IMR-90 (cell line): ENCODE results near the gene SAG.
"Not testable (repeated sequence)": the region's sequence is repeated elsewhere in the genome, so short reads cannot be mapped to it uniquely, and the experiment has no call there.

ENCODE experiments used
- CEBPB ChIP-seq: IDR thresholded peaks from 2 replicates; pipeline ENCODE4 v1.6.1; 2012; ENCODE audit warnings: low read depth, low read length, improper control_type of control experiment
- CTCF ChIP-seq: conservative IDR thresholded peaks from 2 replicates; pipeline ENCODE4 v1.5.1; 2012; ENCODE audit warnings: mild to moderate bottlenecking, low read depth, low read length, improper control_type of control experiment
- RAD21 ChIP-seq: IDR thresholded peaks from 2 replicates; pipeline ENCODE4 v1.6.1; 2012; ENCODE audit warnings: low read length, improper control_type of control experiment
- USF2 ChIP-seq: fragments of 150-350 bp; IDR thresholded peaks from 2 replicates; pipeline ENCODE4 v1.6.1; 2017; ENCODE audit warnings: mild to moderate bottlenecking, antibody characterized with exemption, low read length, low read depth

GRCh38 chr2:233374776-233375175 lies 67.2 kb downstream of the SAG start:
- TF ChIP-seq CTCF, USF2, CEBPB, RAD21: not testable (repeated sequence)
